Ishikawa (cell line): Measurements from ENCODE around the gene RAI1.

Experiments used
- CEBPB ChIP-seq: IDR thresholded peaks from 2 replicates; pipeline ENCODE4 v1.6.1; 2012
- CREB1 ChIP-seq: IDR thresholded peaks from 2 replicates; pipeline ENCODE4 v1.6.1; 2012; ENCODE audit warnings: low read depth
- EGR1 ChIP-seq: IDR thresholded peaks from 2 replicates; pipeline ENCODE4 v1.6.1; 2012
- EP300 ChIP-seq: IDR thresholded peaks from 2 replicates; pipeline ENCODE4 v1.6.1; 2012; ENCODE audit warnings: borderline replicate concordance
- FOXM1 ChIP-seq: IDR thresholded peaks from 2 replicates; pipeline ENCODE4 v1.6.1; 2012; ENCODE audit warnings: low read depth, borderline replicate concordance
- MAX ChIP-seq: IDR thresholded peaks from 2 replicates; pipeline ENCODE4 v1.6.1; 2012
- NFIC ChIP-seq: IDR thresholded peaks from 2 replicates; pipeline ENCODE4 v1.6.1; 2012
- RAD21 ChIP-seq: IDR thresholded peaks from 2 replicates; pipeline ENCODE4 v1.6.1; 2012; ENCODE audit warnings: low read depth
- TAF1 ChIP-seq: IDR thresholded peaks from 2 replicates; pipeline ENCODE4 v1.6.1; 2012; ENCODE audit warnings: low read depth, mild to moderate bottlenecking
- TCF12 ChIP-seq: IDR thresholded peaks from 2 replicates; pipeline ENCODE4 v1.6.1; 2012; ENCODE audit warnings: low read depth
- TEAD4 ChIP-seq: IDR thresholded peaks from 2 replicates; pipeline ENCODE4 v1.6.1; 2012
- USF1 ChIP-seq: IDR thresholded peaks from 2 replicates; pipeline ENCODE4 v1.6.1; 2012
- YY1 ChIP-seq: IDR thresholded peaks from 2 replicates; pipeline ENCODE4 v1.6.1; 2012; ENCODE audit warnings: low read depth
- ZBTB7A ChIP-seq: IDR thresholded peaks from 2 replicates; pipeline ENCODE4 v1.6.1; 2012; ENCODE audit warnings: low read depth
- TF ChIP-seq, protein P1 (sequence below): IDR thresholded peaks from 2 replicates; pipeline ENCODE4 v1.6.1; 2012; ENCODE audit warnings: low read depth, mild to moderate bottlenecking

RAI1 gene

DNA sequence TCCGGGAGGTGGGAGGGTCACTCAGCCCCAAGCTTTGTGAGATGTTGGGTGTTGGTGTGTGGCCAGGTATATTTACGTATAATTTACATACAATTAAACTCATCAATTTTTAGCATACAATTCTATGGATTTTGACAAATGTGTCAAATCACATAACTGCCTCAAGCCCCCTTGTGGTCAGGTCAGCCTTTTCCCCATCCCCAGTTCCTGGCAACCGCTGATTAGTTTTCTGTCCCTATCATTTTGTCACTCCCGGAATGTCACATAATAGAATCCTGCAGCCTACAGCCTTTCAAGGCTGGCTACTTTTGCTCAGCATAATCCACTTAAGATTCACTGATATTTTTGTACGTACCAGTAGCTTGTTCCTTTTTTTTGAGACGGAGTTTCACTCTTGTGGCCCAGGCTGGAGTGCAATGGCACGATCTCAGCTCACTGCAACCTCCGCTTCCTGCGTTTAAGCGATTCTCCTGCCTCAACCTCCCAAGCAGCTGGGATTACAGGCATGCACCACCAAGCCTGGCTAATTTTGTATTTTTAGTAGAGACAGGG lies 19.3 kb upstream of the RAI1 start:
- TF ChIP-seq NFIC (no peak), TCF12 (no peak), EP300 (no peak), TAF1 (no peak), RAD21 (no peak), CREB1 (no peak), MAX (no peak), USF1 (no peak), EGR1 (no peak), ZBTB7A (no peak), TEAD4 (no peak), FOXM1 (no peak)

DNA sequence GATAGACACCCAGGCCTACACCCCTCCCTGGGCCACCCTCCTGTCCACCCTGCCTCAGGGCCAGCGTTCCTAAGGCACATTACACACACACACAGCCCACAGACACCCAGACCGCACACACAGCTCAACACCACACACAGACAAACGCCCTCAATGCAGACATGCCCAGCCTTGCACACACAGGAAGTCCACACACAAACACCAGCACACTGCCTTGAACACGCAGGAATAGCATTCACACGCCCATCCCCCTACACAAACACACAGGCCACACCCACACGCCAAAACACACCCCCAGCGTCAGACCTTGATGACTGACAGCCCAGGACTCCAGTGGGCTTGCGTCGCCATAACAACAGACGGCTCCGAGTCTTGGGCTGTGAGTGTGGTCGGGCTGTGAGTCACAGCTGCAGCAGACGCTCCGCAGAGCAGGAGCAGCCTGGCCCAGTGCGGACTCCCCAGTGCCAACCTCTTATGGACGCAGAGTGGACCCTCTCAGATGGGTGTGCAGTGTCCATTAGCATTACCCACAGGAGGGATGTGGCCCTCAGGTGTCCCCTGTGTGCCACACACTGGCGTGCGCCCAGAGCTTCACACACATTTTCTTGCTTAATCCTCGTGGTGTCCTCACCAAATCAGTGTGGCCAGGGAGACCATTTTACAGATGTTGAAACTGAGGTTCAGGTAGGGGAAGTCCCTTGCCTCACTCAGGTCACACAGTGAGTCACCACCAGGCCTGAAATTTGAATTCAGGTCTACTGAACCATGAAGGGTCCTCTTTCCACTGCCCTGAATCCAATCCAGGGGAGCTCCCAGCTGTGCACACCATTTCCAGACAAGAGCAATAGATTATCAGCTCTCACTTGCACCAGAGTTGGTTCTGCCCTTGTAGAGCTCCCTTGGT lies 17.8 kb upstream of the RAI1 start:
- TF ChIP-seq TCF12 = no peak
- no peak for TF ChIP-seq RAD21
- no peak for TF ChIP-seq MAX
- no peak for TF ChIP-seq ZBTB7A
- TF ChIP-seq TEAD4 = no peak
- TF ChIP-seq, protein P1, sequence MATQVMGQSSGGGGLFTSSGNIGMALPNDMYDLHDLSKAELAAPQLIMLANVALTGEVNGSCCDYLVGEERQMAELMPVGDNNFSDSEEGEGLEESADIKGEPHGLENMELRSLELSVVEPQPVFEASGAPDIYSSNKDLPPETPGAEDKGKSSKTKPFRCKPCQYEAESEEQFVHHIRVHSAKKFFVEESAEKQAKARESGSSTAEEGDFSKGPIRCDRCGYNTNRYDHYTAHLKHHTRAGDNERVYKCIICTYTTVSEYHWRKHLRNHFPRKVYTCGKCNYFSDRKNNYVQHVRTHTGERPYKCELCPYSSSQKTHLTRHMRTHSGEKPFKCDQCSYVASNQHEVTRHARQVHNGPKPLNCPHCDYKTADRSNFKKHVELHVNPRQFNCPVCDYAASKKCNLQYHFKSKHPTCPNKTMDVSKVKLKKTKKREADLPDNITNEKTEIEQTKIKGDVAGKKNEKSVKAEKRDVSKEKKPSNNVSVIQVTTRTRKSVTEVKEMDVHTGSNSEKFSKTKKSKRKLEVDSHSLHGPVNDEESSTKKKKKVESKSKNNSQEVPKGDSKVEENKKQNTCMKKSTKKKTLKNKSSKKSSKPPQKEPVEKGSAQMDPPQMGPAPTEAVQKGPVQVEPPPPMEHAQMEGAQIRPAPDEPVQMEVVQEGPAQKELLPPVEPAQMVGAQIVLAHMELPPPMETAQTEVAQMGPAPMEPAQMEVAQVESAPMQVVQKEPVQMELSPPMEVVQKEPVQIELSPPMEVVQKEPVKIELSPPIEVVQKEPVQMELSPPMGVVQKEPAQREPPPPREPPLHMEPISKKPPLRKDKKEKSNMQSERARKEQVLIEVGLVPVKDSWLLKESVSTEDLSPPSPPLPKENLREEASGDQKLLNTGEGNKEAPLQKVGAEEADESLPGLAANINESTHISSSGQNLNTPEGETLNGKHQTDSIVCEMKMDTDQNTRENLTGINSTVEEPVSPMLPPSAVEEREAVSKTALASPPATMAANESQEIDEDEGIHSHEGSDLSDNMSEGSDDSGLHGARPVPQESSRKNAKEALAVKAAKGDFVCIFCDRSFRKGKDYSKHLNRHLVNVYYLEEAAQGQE = no peak
- no peak for TF ChIP-seq CEBPB
- no peak for TF ChIP-seq YY1
- no peak for TF ChIP-seq USF1
- TF ChIP-seq FOXM1 = no peak
- TF ChIP-seq EP300 = no peak
- TF ChIP-seq NFIC = no peak
- TF ChIP-seq CREB1 = no peak
- TF ChIP-seq TAF1 = no peak
- no peak for TF ChIP-seq EGR1

GRCh38 chr17:17664064-17664452 lies 17.2 kb upstream of the RAI1 start:
- no peak for TF ChIP-seq TEAD4
- no peak for TF ChIP-seq TAF1
- TF ChIP-seq CREB1 = no peak
- TF ChIP-seq EP300 = no peak
- no peak for TF ChIP-seq USF1
- no peak for TF ChIP-seq CEBPB
- no peak for TF ChIP-seq NFIC
- no peak for TF ChIP-seq EGR1
- TF ChIP-seq, protein P1 = no peak
- no peak for TF ChIP-seq FOXM1
- TF ChIP-seq YY1 = no peak
- no peak for TF ChIP-seq RAD21
- no peak for TF ChIP-seq ZBTB7A
- TF ChIP-seq MAX = no peak
- no peak for TF ChIP-seq TCF12

GRCh38 chr17:17665255-17665654 lies 16.0 kb upstream of the RAI1 start:
- TF ChIP-seq EP300 (no peak), NFIC (no peak), USF1 (no peak), EGR1 (no peak), RAD21 (no peak), TCF12 (no peak), FOXM1 (no peak), MAX (no peak), TAF1 (no peak), CEBPB (no peak), YY1 (no peak)
- TF ChIP-seq, protein P1 = no peak
